Stimulated activated CD8-positive, alpha-beta memory T cell treated with anti-CD3 and anti-CD28 coated beads, Interleukin-7, amount 100 ng/mL, for 24 hours (primary cell): ENCODE results near the gene BRAF.
"Not testable (repeated sequence)": the region's sequence is repeated elsewhere in the genome, so short reads cannot be mapped to it uniquely, and the experiment has no call there.

Experiments used
- DNase-seq: peaks from one replicate; pipeline ENCODE4 v3.0.0-alpha.2; 2020; ENCODE audit warnings: low read depth

Gene BRAF

GRCh38 chr7:140924821-140925421 lies at the start of gene BRAF:
TSS of gene BRAF (minus strand) at chr7:140924929. CDS start at chr7:140924703, 226 bp downstream.
- DNase-seq: peak; percentile 92

- no peak for DNase-seq
These were observed 48.4 kb upstream of the BRAF start for GRCh38 chr7:140972876-140973829.

DNA sequence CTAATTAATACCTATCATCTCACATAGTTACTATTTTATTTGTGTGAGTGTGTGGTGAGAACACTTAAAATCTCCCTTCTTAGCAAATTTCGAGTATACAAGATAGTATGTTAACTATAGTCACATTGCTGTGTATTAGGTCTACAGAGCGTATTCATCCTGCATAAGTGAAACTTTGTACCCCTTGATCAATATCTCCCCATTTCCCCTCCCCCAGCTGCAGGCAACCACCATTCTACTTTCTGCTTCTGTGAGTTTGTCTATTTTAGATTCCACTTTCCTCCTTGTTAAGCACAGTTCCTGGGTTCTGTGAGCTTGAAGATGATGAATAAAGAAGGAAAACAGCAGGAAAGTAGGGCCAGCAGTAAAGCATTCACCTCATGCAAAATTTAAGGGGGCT lies 47.6 kb upstream of the BRAF start:
- no peak for DNase-seq

- no peak for DNase-seq
These were observed 42.7 kb upstream of the BRAF start for GRCh38 chr7:140967438-140967837.

DNA sequence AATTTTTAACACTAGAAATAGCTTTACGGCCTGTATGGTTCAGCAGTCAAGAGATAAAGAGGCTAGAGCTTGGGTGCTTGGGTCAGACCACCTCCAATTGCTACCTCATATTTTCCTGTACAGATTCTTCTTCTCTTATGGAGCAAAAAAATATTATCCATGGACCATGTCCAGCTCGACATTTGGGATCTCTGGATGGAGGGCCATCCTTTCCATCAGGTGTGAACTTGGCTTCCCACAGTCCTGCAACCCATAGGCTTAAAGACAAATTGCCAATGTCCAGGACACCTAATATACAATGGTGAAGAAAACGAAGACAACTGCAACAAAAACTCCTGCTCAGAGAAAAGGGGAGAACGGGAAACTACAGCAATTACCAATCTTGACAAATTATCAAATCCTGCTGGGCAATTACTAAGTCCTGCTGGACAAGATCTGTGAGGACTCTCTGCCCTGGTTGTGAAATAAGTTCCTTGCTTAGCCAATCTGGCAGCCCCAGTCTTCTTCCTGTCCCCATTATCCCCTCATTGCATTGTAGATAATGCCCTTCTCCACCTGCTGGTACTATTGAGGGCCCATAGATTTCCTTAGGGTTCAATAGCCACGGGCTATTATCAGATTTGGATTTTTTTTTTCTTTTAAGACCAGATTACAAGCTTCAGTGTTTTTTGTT lies 42.0 kb upstream of the BRAF start:
- no peak for DNase-seq

DNA sequence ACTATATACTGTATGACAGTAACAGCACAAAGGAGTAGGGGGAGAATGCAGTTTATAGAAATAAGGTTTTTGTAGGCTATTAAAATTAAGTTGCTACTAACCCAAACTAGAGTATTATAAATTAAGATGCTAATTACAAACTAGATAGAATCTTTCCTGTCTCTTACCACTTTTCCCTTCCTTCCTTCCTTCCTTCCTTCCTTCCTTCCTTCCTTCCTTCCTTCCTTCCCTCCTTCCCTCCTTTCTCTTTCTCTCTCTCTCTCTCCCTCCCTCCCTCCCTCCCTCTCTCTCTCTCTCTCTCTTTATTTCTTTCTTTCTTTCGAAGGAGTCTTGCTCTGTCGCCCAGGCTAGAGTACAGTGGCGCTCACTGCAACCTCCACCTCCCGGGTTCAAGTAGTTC lies 36.4 kb upstream of the BRAF start:
- DNase-seq: no peak

DNA sequence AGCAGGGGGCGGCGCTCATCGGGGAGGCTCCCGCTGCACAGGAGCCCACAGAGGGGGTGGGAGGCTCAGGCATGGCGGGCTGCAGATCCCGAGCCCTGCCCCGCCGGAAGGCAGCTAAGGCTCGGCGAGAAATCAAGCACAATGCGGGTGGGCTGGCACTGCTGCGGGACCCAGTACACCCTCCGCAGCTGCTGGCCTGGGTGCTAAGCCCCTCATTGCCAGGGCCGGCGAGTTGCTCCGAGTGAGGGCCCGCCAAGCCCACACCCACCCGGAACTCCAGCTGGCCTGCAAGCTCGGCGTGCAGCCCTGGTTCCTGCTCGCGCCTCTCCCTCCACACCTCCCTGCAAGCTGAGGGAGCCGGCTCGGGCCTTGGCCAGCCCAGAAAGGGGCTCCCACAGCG lies 32.3 kb upstream of the BRAF start:
- not testable (repeated sequence) for DNase-seq

- no peak for DNase-seq
These were observed 21.2 kb upstream of the BRAF start for GRCh38 chr7:140945940-140946339.

- DNase-seq: not testable (repeated sequence)
These were observed 17.5 kb upstream of the BRAF start for GRCh38 chr7:140942242-140942641.

- no peak for DNase-seq
These were observed 16.2 kb upstream of the BRAF start for GRCh38 chr7:140940898-140941297.

GRCh38 chr7:140937702-140938264 lies 13.1 kb upstream of the BRAF start:
- DNase-seq: no peak

DNA sequence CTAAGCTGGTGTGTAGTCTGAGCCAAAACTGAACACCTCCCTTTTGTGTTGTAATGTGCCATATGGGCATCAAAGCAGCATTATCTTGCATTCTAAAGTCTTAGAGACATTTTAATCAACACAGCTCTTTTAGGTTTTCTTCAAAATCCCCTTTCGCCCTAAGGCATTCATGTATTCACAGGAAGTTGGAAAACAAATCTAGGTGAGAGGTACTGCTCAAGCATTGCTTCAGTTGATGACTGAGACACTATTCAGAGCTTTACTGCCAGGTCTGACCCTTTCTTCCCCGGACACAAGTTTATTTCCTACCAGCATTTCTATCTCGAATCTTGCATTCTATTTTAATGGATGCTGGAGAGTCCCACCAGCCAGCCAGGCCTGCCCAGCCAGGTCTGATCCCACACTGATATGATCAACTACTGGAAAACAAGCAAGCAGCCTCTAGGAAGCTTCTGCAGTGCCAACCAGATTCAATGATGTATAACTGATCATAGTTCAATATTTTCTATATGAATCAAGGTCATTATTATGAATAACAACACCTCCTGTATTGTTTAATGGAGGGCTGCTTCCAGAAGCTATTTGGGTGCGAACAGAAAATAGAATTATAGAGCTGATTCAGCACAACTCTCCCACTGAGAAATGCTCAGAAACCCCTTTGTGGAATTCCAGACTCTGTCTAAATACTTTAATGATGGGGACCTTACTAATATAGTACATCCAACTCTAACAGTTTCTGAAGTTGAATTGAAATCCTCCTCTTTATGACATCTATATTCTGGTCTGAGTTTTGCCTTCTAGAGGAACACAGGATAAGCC lies 4.0 kb upstream of the BRAF start:
- no peak for DNase-seq

DNA sequence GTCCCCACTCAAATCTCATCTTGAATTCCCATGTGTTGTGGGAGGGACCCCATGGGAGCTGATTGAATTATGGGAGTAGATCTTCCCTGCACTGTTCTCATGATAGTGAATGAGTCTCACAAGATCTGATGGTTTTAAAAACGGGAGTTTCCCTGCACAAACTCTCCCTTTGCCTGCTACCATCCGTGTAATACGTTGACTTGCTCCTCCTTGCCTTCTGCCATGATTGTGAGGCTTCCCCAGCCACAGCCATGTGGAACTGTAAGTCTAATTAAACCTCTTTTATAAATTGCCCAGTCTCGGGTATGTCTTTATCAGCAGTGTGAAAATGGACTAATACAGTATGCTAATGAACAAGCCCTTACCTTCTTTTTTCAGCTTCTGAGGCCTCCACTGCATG lies 3.2 kb upstream of the BRAF start:
- DNase-seq: not testable (repeated sequence)

DNA sequence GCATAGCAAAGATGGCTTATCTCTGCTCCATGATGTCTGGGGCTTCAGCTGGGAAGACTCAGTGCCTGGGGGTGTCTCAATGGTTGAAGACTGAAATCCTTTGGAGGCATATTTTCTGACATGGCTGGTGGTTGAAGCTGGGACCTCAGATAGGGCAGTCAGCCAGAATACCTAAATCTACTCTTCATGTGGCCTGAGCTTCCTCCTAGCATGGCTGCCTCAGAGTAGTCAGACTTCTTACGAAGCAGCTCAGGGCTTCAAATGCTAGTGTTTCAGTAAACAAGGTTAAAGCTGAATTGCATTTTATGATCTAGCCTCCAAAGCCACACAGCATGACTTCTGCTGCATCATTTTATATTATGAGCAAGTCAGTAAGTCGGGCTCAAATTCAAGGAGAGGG lies 2.6 kb upstream of the BRAF start:
- no peak for DNase-seq

- no peak for DNase-seq
These were observed 1.5 kb upstream of the BRAF start for GRCh38 chr7:140926021-140926817.

DNA sequence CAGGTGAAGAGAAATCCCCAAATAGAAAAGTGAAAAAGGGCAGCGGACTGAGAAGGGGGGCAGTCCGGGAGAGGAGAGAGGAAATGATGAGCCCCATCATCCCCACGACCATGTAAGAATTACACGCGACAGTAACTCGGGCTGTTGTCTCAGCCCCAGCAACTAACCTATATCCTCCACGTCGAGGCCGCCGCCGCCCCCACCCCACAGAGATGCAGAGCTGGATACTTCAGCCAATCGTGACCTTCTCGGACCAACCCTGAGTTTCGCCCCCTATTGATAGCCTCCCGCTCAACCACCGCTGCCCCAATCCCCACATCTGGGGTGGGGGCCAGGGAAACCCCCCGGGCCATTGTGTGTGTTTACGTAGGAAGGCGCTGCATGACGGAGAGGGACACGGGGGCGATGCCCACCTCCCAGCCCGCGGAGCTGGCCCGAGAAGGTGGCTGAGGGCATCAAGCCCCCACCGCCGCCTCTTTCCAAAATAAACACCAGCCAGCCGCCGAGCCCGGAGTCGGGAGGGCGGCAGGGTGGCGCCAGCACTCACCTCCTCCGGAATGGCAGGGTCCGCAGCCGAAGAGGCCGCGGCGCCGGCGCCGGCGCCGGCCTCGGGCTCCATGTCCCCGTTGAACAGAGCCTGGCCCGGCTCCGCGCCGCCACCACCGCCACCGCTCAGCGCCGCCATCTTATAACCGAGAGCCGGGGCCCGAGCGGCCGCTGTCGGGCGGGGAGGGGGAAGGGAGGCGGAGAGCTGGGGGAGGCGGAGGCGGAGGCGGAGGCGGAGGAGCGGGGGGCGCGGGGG lies 509 bp downstream of the BRAF start:
- DNase-seq: peak; percentile 41

DNA sequence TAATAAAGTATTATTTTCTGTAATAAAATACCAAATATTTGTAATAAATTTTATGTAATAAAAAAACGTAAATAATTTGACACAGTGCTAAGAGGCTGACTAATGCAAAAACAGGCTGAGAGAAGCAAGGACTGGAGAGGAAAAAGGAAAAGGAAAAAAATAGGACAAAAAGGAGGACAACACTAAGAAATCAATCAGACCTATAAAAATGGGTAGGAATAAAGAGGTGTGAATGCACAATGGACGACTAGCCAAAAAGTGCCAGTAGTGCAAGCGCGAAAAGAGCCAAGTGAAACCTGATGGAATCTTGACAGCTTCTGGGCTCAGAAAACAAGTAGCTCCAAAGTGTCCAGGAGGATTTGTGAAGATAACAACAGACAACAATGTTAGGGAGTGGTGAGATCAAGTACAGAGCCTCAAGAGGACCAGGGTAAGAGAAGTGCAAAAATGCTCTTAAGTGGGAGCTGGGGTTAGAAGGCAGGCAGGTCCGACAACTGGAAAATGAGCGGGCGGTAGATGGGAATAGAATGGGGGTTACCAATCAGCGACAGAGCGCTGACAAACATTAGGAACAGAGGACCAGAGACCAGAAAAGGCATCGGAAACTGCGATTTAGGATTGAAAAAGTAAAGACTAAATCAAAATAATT lies 1.2 kb downstream of the BRAF start:
- DNase-seq: no peak

GRCh38 chr7:140922741-140923345 lies 1.9 kb downstream of the BRAF start:
- no peak for DNase-seq

DNA sequence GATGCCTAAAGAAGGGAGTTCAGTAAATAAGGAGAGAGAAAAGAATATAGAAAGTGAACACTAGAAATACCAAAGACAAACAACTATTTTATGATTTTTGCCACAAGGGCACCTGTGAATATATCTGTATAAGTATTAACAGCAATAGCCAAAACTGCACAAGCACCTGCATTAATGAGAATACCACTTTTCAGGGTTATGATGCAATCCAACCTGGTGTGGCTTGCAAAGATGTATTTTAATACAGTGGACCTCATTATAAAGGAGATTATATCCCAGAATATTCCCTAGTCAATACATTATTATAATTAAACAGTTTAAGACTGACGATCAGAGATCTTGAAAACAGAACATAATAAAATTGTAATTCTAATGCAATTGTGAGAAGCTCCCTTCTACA lies 4.0 kb downstream of the BRAF start:
- DNase-seq: no peak
